Measurements from ENCODE around the gene PCYT1A. TPM values are rescaled to one million over a fixed set of nuclear protein-coding genes. Genes with fewer than 3 reads are reported as not detected.
"Not testable (repeated sequence)": the region's sequence is repeated elsewhere in the genome, so short reads cannot be mapped to it uniquely, and the experiment has no call there.

Gene PCYT1A
- total and polyA plus RNA-seq, 2 donors, result 18.9 to 23.3 TPM

DNA sequence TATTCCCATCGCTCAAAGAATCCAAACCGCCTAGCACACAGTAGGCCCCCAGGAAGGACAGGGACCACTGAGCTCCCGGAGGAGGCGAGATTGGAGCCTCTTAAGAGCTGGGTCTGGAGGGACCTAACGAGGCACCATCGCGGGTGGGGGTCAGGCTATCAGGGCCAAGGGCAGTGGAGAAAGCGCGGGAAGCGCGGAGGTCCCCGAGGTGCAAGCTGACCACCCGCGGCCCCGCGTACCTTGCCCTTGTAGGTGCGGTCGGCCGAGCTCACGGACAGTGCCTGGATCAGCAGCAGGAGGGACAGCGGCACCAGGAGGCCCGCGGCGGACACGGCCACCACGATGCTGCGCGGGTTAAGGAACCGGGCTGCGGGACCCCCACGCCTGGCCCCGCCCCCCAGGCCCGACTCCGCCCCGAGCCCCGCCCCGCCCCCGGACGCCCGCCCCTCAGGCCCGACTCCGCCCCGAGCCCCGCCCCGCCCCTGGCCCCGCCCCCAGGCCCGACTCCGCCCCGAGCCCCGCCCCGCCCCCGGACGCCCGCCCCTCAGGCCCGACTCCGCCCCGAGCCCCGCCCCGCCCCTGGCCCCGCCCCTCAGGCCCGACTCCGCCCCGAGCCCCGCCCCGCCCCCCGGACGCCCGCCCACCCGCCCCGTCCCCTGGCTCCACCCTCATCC, 80.2 kb downstream of the PCYT1A start:
- Histone ChIP-seq H3K27ac (ENCODE audit: low read depth in 1 of 2, low read length in 1 of 2) (no peak overlapping the region), H3K4me1 (ENCODE audit: control insufficient read depth in 2 of 2, insufficient read depth in 2 of 2, low read length in 2 of 2) (peaks cover 5 to 11% of the 10 kb centered on the region in 2 donors), H3K36me3 (ENCODE audit: control insufficient read depth in 2 of 2, insufficient read depth in 2 of 2, low read length in 1 of 2) (no peaks in the 10 kb centered on the region), H3K27me3 (ENCODE audit: control insufficient read depth in 2 of 2, insufficient read depth in 1 of 2, low read length in 1 of 2) (peaks cover 0 to 33% of the 10 kb centered on the region in 2 donors), H3K4me3 (ENCODE audit: low read length in 2 of 2) (peak overlapping the region; percentile 20 to 40), H3K9me3 (ENCODE audit: control insufficient read depth in 2 of 2, insufficient read depth in 1 of 2, low read length in 1 of 2) (peaks cover 0 to 9% of the 10 kb centered on the region in 2 donors)
- 22% methylated on average over 41 of the region's 70 CpGs for WGBS
- DNase-seq (ENCODE audit: low read depth in 6 of 9, low spot score in 9 of 9), result no peak

DNA sequence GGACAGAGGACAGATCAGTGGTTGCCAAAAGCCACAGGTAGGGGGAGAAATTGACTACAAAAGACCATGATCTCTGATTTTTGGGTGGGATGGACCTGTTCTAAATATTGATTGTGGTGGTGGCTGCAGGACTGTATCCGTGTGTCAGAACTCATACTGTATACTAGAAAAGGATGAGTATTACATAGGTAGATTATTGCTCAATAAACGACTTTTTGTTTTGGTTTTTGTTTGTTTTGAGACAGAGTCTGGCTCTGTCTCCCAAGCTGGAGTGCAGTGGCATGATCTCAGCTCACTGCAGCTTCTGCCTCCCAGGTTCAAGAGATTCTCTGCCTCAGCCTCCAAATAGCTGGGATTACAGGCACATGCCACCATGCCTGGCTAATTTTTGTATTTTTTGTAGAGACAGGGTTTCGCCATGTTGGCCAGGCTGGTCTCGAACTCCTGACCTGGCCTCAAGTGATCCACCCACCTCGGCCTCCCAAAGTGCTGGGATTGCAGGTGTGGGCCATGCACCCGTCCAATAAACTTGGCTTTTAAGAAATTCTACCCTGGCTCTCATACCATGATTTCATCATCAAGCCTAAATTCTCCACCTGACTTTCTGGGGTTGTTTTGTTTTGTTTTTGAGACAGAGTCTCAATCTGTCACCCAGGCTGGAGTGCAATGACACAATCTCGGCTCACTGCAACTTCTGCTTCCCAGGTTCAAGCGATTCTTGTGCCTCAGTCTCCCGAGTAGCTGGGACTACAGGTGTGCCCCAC, 81.9 kb downstream of the PCYT1A start:
- WGBS, result 97% methylated on average over 9 of the region's 9 CpGs
- DNase-seq (ENCODE audit: low read depth in 6 of 9, low spot score in 9 of 9); H3K4me3 ChIP-seq (ENCODE audit: low read length in 2 of 2); H3K36me3 ChIP-seq (ENCODE audit: control insufficient read depth in 2 of 2, insufficient read depth in 2 of 2, low read length in 1 of 2); H3K27ac ChIP-seq (ENCODE audit: low read depth in 1 of 2, low read length in 1 of 2); H3K9me3 ChIP-seq (ENCODE audit: control insufficient read depth in 2 of 2, insufficient read depth in 1 of 2, low read length in 1 of 2): not testable (repeated sequence)
- Histone ChIP-seq H3K4me1 (ENCODE audit: control insufficient read depth in 2 of 2, insufficient read depth in 2 of 2, low read length in 2 of 2) (peaks cover 5 to 12% of the 10 kb centered on the region in 2 donors), H3K27me3 (ENCODE audit: control insufficient read depth in 2 of 2, insufficient read depth in 1 of 2, low read length in 1 of 2) (peaks cover 0 to 29% of the 10 kb centered on the region in 2 donors)

DNA sequence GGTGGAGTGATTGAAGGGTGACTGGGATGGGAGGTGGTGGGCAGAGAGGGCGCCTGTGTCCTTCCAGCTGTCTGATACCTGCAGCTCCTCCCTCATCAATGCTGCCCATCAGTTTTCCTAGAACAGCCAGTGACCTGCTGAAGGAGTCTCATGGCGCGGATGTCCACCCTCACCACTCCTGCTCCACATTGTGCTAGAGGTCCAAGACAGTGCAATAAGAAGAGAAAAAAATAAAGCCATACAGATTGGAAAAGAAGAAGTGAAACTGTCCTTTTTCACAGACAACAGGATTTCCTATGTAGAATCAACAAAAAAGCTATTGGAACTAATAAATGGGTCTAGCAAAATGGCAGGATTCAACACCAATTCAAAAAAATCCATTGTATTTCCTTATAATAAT, 83.7 kb downstream of the PCYT1A start:
- Histone ChIP-seq H3K27ac (ENCODE audit: low read depth in 1 of 2, low read length in 1 of 2) (no peak overlapping the region), H3K4me3 (ENCODE audit: low read length in 2 of 2) (no peak overlapping the region)
- 95% methylated on average over 3 of the region's 3 CpGs for WGBS

GRCh38 chr3:196202516-196202970, 85.0 kb downstream of the PCYT1A start:
- no peak for DNase-seq (ENCODE audit: low read depth in 6 of 9, low spot score in 9 of 9)
- Histone ChIP-seq H3K36me3 (ENCODE audit: control insufficient read depth in 2 of 2, insufficient read depth in 2 of 2, low read length in 1 of 2) (no peaks in the 10 kb centered on the region), H3K27ac (ENCODE audit: low read depth in 1 of 2, low read length in 1 of 2) (no peak overlapping the region), H3K4me1 (ENCODE audit: control insufficient read depth in 2 of 2, insufficient read depth in 2 of 2, low read length in 2 of 2) (peaks cover 2 to 8% of the 10 kb centered on the region in 2 donors), H3K4me3 (ENCODE audit: low read length in 2 of 2) (no peak overlapping the region), H3K27me3 (ENCODE audit: control insufficient read depth in 2 of 2, insufficient read depth in 1 of 2, low read length in 1 of 2) (peaks cover 0 to 19% of the 10 kb centered on the region in 2 donors), H3K9me3 (ENCODE audit: control insufficient read depth in 2 of 2, insufficient read depth in 1 of 2, low read length in 1 of 2) (no peaks in the 10 kb centered on the region)
- 65% methylated on average over 21 of the region's 21 CpGs for WGBS

More for the DNA sequence above, 83.7 kb downstream of the PCYT1A start:
- DNase-seq (ENCODE audit: low read depth in 6 of 9, low spot score in 9 of 9), result no peak
- no peaks in the 10 kb centered on the region for H3K36me3 ChIP-seq (ENCODE audit: control insufficient read depth in 2 of 2, insufficient read depth in 2 of 2, low read length in 1 of 2)
- H3K4me1 ChIP-seq (ENCODE audit: control insufficient read depth in 2 of 2, insufficient read depth in 2 of 2, low read length in 2 of 2), result peaks cover 5 to 12% of the 10 kb centered on the region in 2 donors
- peaks cover 0 to 9% of the 10 kb centered on the region in 2 donors for H3K9me3 ChIP-seq (ENCODE audit: control insufficient read depth in 2 of 2, insufficient read depth in 1 of 2, low read length in 1 of 2)
- H3K27me3 ChIP-seq (ENCODE audit: control insufficient read depth in 2 of 2, insufficient read depth in 1 of 2, low read length in 1 of 2), result peaks cover 0 to 26% of the 10 kb centered on the region in 2 donors

- 94% methylated on average over 19 of the region's 19 CpGs for WGBS
- H3K27ac ChIP-seq (ENCODE audit: low read depth in 1 of 2, low read length in 1 of 2), result no peak overlapping the region
- no peak for DNase-seq (ENCODE audit: low read depth in 6 of 9, low spot score in 9 of 9)
- H3K4me3 ChIP-seq (ENCODE audit: low read length in 2 of 2), result no peak overlapping the region
- no peaks in the 10 kb centered on the region for H3K9me3 ChIP-seq (ENCODE audit: control insufficient read depth in 2 of 2, insufficient read depth in 1 of 2, low read length in 1 of 2)
- H3K4me1 ChIP-seq (ENCODE audit: control insufficient read depth in 2 of 2, insufficient read depth in 2 of 2, low read length in 2 of 2), result peaks cover 4 to 17% of the 10 kb centered on the region in 2 donors
- peaks cover 0 to 8% of the 10 kb centered on the region in 2 donors for H3K27me3 ChIP-seq (ENCODE audit: control insufficient read depth in 2 of 2, insufficient read depth in 1 of 2, low read length in 1 of 2)
- no peaks in the 10 kb centered on the region for H3K36me3 ChIP-seq (ENCODE audit: control insufficient read depth in 2 of 2, insufficient read depth in 2 of 2, low read length in 1 of 2)
Observed at GRCh38 chr3:196198771-196199753, 88.5 kb downstream of the PCYT1A start.

GRCh38 chr3:196198081-196198675, 89.3 kb downstream of the PCYT1A start:
- Histone ChIP-seq H3K36me3 (ENCODE audit: control insufficient read depth in 2 of 2, insufficient read depth in 2 of 2, low read length in 1 of 2) (no peaks in the 10 kb centered on the region), H3K27me3 (ENCODE audit: control insufficient read depth in 2 of 2, insufficient read depth in 1 of 2, low read length in 1 of 2) (peaks cover 0 to 4% of the 10 kb centered on the region in 2 donors), H3K4me1 (ENCODE audit: control insufficient read depth in 2 of 2, insufficient read depth in 2 of 2, low read length in 2 of 2) (peaks cover 4 to 26% of the 10 kb centered on the region in 2 donors), H3K9me3 (ENCODE audit: control insufficient read depth in 2 of 2, insufficient read depth in 1 of 2, low read length in 1 of 2) (no peaks in the 10 kb centered on the region), H3K27ac (ENCODE audit: low read depth in 1 of 2, low read length in 1 of 2) (no peak overlapping the region), H3K4me3 (ENCODE audit: low read length in 2 of 2) (no peak overlapping the region)
- no peak for DNase-seq (ENCODE audit: low read depth in 6 of 9, low spot score in 9 of 9)
- WGBS, result 97% methylated on average over 15 of the region's 15 CpGs

- H3K27ac ChIP-seq (ENCODE audit: low read depth in 1 of 2, low read length in 1 of 2), result no peak overlapping the region
- no peak overlapping the region for H3K4me3 ChIP-seq (ENCODE audit: low read length in 2 of 2)
- DNase-seq (ENCODE audit: low read depth in 6 of 9, low spot score in 9 of 9), result no peak
- no peaks in the 10 kb centered on the region for H3K36me3 ChIP-seq (ENCODE audit: control insufficient read depth in 2 of 2, insufficient read depth in 2 of 2, low read length in 1 of 2)
- H3K27me3 ChIP-seq (ENCODE audit: control insufficient read depth in 2 of 2, insufficient read depth in 1 of 2, low read length in 1 of 2), result peaks cover 0 to 2% of the 10 kb centered on the region in 2 donors
- H3K9me3 ChIP-seq (ENCODE audit: control insufficient read depth in 2 of 2, insufficient read depth in 1 of 2, low read length in 1 of 2), result no peaks in the 10 kb centered on the region
- peaks cover 5 to 31% of the 10 kb centered on the region in 2 donors for H3K4me1 ChIP-seq (ENCODE audit: control insufficient read depth in 2 of 2, insufficient read depth in 2 of 2, low read length in 2 of 2)
- WGBS, result 96% methylated on average over 17 of the region's 17 CpGs
Observed at GRCh38 chr3:196197524-196197923, 90.0 kb downstream of the PCYT1A start.

DNA sequence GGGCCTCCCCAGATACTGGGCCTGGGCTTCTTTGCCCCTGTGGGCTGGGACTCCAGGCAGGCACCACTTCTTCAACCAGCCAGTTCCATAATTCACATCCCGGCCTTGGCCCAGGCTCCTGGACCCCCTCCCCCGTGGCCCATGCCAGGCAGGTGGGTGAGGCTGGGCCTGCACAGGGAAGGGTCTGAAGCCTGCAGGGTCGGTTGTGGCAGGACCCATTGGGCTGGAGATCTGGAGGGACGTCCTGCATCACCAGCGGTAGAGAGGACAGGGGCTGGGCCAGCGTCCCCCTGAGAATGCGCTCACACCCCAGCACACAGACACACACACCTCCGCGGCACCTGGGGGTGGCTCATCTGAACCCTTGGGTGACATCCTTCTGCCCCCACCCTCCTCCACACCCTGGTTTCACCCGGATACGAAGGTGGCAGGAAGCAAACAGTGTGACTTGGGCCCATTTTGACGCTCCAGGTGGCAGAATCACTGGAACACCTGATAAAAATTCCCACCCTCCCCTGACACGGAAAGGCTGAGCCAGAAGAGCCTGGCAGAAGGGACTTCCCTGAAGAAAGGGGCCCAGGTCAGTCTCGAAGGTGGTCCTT, 91.8 kb downstream of the PCYT1A start:
- no peak overlapping the region for H3K4me3 ChIP-seq (ENCODE audit: low read length in 2 of 2)
- no peak overlapping the region for H3K27ac ChIP-seq (ENCODE audit: low read depth in 1 of 2, low read length in 1 of 2)
- no peak for DNase-seq (ENCODE audit: low read depth in 6 of 9, low spot score in 9 of 9)
- no peaks in the 10 kb centered on the region for H3K36me3 ChIP-seq (ENCODE audit: control insufficient read depth in 2 of 2, insufficient read depth in 2 of 2, low read length in 1 of 2)
- 97% methylated on average over 14 of the region's 14 CpGs for WGBS
- H3K9me3 ChIP-seq (ENCODE audit: control insufficient read depth in 2 of 2, insufficient read depth in 1 of 2, low read length in 1 of 2), result no peaks in the 10 kb centered on the region
- peaks cover 10 to 44% of the 10 kb centered on the region in 2 donors for H3K4me1 ChIP-seq (ENCODE audit: control insufficient read depth in 2 of 2, insufficient read depth in 2 of 2, low read length in 2 of 2)
- no peaks in the 10 kb centered on the region for H3K27me3 ChIP-seq (ENCODE audit: control insufficient read depth in 2 of 2, insufficient read depth in 1 of 2, low read length in 1 of 2)

Measured in thymus (tissue), 11 donors.